ENCODE results near the gene PIK3AP1.

DNA sequence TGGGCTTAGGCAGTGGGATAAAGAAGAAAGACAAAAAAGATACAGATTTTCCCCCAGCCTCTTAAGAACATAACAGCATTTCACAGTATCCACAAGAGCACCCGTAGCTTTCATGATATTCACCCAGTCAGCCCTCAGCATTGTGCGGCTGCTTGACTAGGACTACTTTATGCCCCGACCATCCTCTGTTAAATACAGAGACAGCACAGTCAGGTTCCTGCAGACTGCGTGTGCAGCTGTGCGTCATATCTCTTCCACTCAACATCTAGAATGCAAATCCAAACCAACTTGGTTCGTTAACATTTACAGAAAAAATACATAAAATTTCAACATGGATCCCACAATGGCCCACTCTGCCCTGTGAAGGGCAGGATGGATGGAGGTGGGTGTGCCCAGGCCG lies 33.8 kb downstream of the PIK3AP1 start:
- TF ChIP-seq POLR2AphosphoS5 (IDR thresholded peaks at IDR 0.05): no peak
- TF ChIP-seq, protein P1, sequence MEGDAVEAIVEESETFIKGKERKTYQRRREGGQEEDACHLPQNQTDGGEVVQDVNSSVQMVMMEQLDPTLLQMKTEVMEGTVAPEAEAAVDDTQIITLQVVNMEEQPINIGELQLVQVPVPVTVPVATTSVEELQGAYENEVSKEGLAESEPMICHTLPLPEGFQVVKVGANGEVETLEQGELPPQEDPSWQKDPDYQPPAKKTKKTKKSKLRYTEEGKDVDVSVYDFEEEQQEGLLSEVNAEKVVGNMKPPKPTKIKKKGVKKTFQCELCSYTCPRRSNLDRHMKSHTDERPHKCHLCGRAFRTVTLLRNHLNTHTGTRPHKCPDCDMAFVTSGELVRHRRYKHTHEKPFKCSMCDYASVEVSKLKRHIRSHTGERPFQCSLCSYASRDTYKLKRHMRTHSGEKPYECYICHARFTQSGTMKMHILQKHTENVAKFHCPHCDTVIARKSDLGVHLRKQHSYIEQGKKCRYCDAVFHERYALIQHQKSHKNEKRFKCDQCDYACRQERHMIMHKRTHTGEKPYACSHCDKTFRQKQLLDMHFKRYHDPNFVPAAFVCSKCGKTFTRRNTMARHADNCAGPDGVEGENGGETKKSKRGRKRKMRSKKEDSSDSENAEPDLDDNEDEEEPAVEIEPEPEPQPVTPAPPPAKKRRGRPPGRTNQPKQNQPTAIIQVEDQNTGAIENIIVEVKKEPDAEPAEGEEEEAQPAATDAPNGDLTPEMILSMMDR (IDR thresholded peaks at IDR 0.05): no peak
- no peak for TF ChIP-seq POLR2A (IDR thresholded peaks at IDR 0.05)

Data from prostate gland (tissue), 2 donors.